ENCODE data around the gene RPE.

DNA sequence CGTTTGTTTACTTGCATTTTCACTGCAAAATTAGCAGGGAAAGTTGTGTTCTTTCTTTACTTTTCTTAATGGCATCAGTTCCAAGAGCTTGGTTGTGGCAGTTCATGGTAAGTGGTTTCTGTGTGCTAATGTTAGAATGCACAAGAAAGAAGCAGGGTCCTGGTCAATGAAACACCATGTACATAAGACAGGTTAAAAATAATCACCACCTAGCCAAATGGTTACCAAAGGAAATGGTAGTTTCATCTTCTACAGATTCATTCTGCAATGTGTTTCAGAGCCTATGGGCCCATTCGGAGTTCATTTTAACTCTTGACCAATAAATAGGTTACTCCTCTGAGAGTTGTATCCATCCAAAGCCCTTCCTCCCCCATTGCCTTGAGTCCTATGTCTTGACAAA is 18.1 kb upstream of the RPE start:
- TF ChIP-seq POLR2A (IDR thresholded peaks at IDR 0.05; ENCODE audit: low read depth) (no peak), POLR2AphosphoS5 (IDR thresholded peaks at IDR 0.05) (no peak), CTCF (IDR thresholded peaks at IDR 0.05) (no peak), EP300 (IDR thresholded peaks at IDR 0.05) (no peak)
